Transverse colon (tissue), 4 donors: ENCODE measurements around the gene HIPK3. TPM values are rescaled to one million over a fixed set of nuclear protein-coding genes. Genes with fewer than 3 reads are reported as not detected.

ENCODE experiments used
- DNase-seq: peaks from one replicate; pipeline ENCODE4 v3.0.0-alpha.2; 2019
- H3K27ac ChIP-seq, 4 donors: fragments of 200-600 bp; sonication (generic); 2 replicates each; pipeline ENCODE4 v1.5.1; 2016 to 2018; ENCODE audit warnings: inconsistent platforms in 4 of 4
- H3K27me3 ChIP-seq: fragments of 200-600 bp; sonication (generic); 2 replicates; pipeline ENCODE4 v1.5.1; 2017; ENCODE audit warnings: inconsistent platforms
- H3K36me3 ChIP-seq, 4 donors: fragments of 200-600 bp; sonication (generic); 2 replicates each; pipeline ENCODE4 v1.5.1; 2017 to 2019; ENCODE audit warnings: inconsistent platforms in 4 of 4
- H3K4me1 ChIP-seq, 4 donors: fragments of 200-600 bp; sonication (generic); 2 replicates each; pipeline ENCODE4 v1.5.1; 2017 to 2020; ENCODE audit warnings: inconsistent platforms in 4 of 4
- H3K4me3 ChIP-seq, 4 donors: fragments of 200-600 bp; sonication (generic); 1 replicate in 1 of 4; 2 replicates in 3 of 4; pipeline versions ENCODE4 v1.5.1 to v1.6.1; 2017 to 2019; ENCODE audit warnings: inconsistent platforms in 4 of 4
- H3K9me3 ChIP-seq, 2 donors: fragments of 200-600 bp; sonication (generic); 2 replicates each; pipeline ENCODE4 v1.5.1; 2017 to 2019; ENCODE audit warnings: inconsistent platforms in 2 of 2
- EP300 ChIP-seq: sonication (generic); formaldehyde crosslinking; IDR thresholded peaks from one replicate; pipeline ENCODE4 v1.6.1; 2017; ENCODE audit warnings: antibody characterized with exemption, low read depth
- POLR2A ChIP-seq: fragments of 450-650 bp; IDR thresholded peaks from one replicate; pipeline ENCODE4 v1.6.1; 2016; ENCODE audit warnings: antibody characterized with exemption, mild to moderate bottlenecking, moderate library complexity
- POLR2AphosphoS5 ChIP-seq, 3 donors: sonication (generic); formaldehyde crosslinking; IDR thresholded peaks; one replicate each; pipeline ENCODE4 v1.6.1; 2016; ENCODE audit warnings: antibody characterized with exemption in 3 of 3
- WGBS, 2 donors: methylation state at CpG; one replicate each; pipeline ENCODE4 v1.1.5; 2018; ENCODE audit warnings: low coverage in 1 of 2; 5-methylcytosine and 5-hydroxymethylcytosine counted together
- in situ Hi-C, 4 donors: fragments of 200-750 bp; cut with MboI; loops; one replicate each; pipeline versions ENCODE4 v1.15.0 to v1.15.1; 2017; ENCODE audit warnings: low sequenced_read_pairs in 3 of 4, low pct_ligation_motif_present in 1 of 4, low pct_unique_long_range_greater_than_20kb in 1 of 4
- intact Hi-C: fragments of 100-400 bp; cut with DNase I; formaldehyde crosslinking; loops from one replicate; pipeline ENCODE4 v1.15.1; 2023; ENCODE audit warnings: low total_unique reads
- total RNA-seq, 4 donors: library from RNA; depleted of rRNA; stranded (reverse); fragments of >200 nt; gene quantifications; one replicate each; pipeline ENCODE4 v1.1.0, GENCODE V29; 2016
- TF ChIP-seq, protein P1 (sequence below), 5 experiments: fragments of 200-600 bp in 3 of 5; fragments of 450-650 bp in 2 of 5; sonication (generic) in 3 of 5; IDR thresholded peaks; 1 replicate in 2 of 5; 2 replicates in 3 of 5; pipeline ENCODE4 v1.5.1; 2016 to 2017; ENCODE audit warnings: antibody characterized with exemption in 5 of 5, inconsistent platforms in 3 of 5, mild to moderate bottlenecking in 2 of 5, moderate library complexity in 1 of 5

HIPK3 gene
- total RNA-seq, 4 donors from 2014 or later = 67.0 to 121 (median 86.8) TPM

DNA sequence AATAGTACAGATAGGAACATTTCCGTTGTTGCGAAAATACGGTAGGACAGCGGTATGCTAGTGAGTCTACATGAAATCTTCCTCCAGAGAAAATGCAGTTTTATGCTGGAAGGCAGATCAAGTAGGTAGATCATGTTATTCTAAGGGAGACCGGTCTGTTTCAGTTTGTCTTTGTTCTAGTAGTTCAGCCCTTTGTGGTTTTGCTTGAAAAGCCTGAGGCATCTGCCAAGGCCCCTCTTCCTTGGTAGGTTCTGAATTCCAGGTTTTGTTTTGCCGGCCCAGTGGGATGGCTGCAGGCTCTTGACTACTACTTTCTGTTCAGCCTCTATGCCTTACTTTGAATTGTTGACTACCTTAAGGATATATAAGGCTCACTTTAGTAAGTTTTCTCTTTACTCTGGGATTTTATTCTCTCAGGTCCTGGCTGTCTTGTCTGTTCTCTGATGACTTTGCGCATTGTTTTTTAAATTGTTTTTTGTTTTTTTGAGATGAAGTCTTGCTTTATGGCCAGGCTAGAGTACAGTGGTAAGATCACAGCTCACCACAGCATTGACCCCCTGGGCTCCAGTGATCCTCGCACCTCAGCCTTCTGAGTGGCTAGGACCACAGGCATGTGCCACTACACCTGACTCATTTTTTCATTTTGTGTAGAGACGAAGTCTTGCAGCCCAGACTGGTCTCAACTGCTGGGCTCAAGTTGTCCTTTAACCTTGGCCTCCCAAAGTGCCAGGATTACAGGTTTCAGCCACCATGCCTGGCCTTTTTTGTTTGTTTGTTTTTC lies 53.7 kb downstream of the HIPK3 start:
- intact Hi-C loops = no loop called here
- no peak overlapping the region for H3K4me3 ChIP-seq
- H3K36me3 ChIP-seq = no peaks in the 10 kb centered on the region
- in situ Hi-C loops = no loop called here
- H3K9me3 ChIP-seq = no peaks in the 10 kb centered on the region
- WGBS, 2 donors = 95 to 100% methylated on average over 8 to 9 of the region's 9 CpGs
- TF ChIP-seq POLR2A = no peak
- TF ChIP-seq, protein P1, sequence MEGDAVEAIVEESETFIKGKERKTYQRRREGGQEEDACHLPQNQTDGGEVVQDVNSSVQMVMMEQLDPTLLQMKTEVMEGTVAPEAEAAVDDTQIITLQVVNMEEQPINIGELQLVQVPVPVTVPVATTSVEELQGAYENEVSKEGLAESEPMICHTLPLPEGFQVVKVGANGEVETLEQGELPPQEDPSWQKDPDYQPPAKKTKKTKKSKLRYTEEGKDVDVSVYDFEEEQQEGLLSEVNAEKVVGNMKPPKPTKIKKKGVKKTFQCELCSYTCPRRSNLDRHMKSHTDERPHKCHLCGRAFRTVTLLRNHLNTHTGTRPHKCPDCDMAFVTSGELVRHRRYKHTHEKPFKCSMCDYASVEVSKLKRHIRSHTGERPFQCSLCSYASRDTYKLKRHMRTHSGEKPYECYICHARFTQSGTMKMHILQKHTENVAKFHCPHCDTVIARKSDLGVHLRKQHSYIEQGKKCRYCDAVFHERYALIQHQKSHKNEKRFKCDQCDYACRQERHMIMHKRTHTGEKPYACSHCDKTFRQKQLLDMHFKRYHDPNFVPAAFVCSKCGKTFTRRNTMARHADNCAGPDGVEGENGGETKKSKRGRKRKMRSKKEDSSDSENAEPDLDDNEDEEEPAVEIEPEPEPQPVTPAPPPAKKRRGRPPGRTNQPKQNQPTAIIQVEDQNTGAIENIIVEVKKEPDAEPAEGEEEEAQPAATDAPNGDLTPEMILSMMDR (IDR thresholded peaks at IDR 0.05) = no peak
- TF ChIP-seq POLR2AphosphoS5 (IDR thresholded peaks at IDR 0.05) = no peak
- no peak for TF ChIP-seq EP300
- peaks cover 0 to 36% (median 3%) of the 10 kb centered on the region in 4 donors for H3K4me1 ChIP-seq
- no peak overlapping the region for H3K27ac ChIP-seq
- DNase-seq = no peak
- no peaks in the 10 kb centered on the region for H3K27me3 ChIP-seq

DNA sequence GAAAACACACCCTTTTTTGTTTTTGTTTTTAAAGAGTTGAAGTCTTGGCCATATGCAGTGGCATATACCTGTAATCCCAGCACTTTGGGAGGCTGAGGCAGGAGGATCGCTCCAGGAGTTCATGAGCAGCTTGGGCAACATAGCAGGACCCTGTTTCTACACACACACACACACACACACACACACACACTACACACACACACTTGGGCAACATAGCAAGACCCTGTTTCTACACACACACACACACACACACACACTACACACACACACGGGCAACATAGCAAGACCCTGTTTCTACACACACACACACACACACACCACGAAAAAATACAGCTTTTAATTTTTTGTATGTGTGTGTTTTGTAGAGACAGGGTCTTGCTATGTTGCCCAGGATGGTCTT lies 54.5 kb downstream of the HIPK3 start:
- no peak for TF ChIP-seq POLR2A
- TF ChIP-seq POLR2AphosphoS5 (IDR thresholded peaks at IDR 0.05) = no peak
- TF ChIP-seq EP300 = no peak
- TF ChIP-seq, protein P1 (IDR thresholded peaks at IDR 0.05) = no peak
- H3K27me3 ChIP-seq = no peaks in the 10 kb centered on the region
- intact Hi-C loops (no loop called here), in situ Hi-C loops (no loop called here)
- no peaks in the 10 kb centered on the region for H3K9me3 ChIP-seq
- WGBS, 2 donors = 92% methylated on average over 3 of the region's 3 CpGs; no CpG with 5 or more reads in 1 of the 2 donors
- H3K4me1 ChIP-seq = peaks cover 0 to 32% (median 3%) of the 10 kb centered on the region in 4 donors
- H3K27ac ChIP-seq = no peak overlapping the region
- H3K36me3 ChIP-seq = no peaks in the 10 kb centered on the region
- no peak overlapping the region for H3K4me3 ChIP-seq
- DNase-seq = no peak

DNA sequence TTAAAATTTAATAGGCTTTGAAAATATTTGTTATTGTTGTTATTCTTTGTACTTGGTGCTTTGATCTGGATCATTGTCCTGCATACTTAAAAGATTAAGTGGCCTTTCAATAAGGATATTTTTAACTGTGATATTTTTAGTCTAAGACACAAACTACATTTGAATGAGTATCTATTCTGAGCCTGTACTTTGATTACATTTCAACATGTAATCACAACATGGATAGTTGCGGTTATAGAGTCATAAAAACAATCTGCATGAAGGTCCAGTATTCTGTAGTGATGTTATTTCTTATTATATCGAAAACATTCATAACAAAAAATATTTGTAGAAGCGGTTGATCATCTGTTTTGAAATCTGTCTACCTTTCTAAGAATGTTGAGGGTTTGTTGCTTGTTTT lies 58.6 kb downstream of the HIPK3 start:
- Histone ChIP-seq H3K36me3 (no peaks in the 10 kb centered on the region), H3K4me3 (no peak overlapping the region), H3K27me3 (no peaks in the 10 kb centered on the region), H3K9me3 (no peaks in the 10 kb centered on the region), H3K4me1 (peaks cover 5 to 49% (median 9%) of the 10 kb centered on the region in 4 donors), H3K27ac (no peak overlapping the region)
- DNase-seq = no peak
- in situ Hi-C loops (no loop called here), intact Hi-C loops (no loop called here)
- WGBS, 2 donors = 70 to 73% methylated on average over 3 of the region's 3 CpGs
- TF ChIP-seq EP300 = no peak
- no peak for TF ChIP-seq POLR2AphosphoS5 (IDR thresholded peaks at IDR 0.05)
- TF ChIP-seq, protein P1 (IDR thresholded peaks at IDR 0.05) = no peak
- TF ChIP-seq POLR2A = no peak

DNA sequence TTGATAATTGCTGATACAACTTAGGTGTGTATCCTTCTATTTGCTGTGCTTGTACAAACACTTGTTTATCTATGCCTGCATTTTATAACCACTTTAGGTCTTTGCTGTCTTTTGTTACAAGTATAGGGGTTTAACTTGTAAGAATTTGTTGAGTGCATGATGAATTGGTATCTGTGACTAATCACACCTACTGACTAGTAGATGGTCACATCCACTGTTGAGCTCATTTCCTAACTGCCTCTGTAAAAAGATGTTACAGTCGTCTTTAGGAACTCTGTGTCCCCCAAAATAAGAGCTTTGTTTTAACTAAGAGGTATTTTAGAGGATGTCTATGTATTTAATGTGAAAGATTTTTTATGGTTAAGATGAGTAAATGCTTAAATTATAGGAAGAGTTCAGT lies 60.5 kb downstream of the HIPK3 start:
- TF ChIP-seq EP300 = no peak
- TF ChIP-seq, protein P1 (IDR thresholded peaks at IDR 0.05) = no peak
- no peak for TF ChIP-seq POLR2A
- TF ChIP-seq POLR2AphosphoS5 (IDR thresholded peaks at IDR 0.05) = no peak
- H3K27ac ChIP-seq = no peak overlapping the region
- 55 to 73% methylated on average over 1 of the region's 1 CpG for WGBS, 2 donors

More for the DNA sequence above, 60.5 kb downstream of the HIPK3 start:
- no peaks in the 10 kb centered on the region for H3K9me3 ChIP-seq
- no peak overlapping the region for H3K4me3 ChIP-seq
- H3K36me3 ChIP-seq = no peaks in the 10 kb centered on the region
- no peak for DNase-seq
- peaks cover 5 to 56% (median 14%) of the 10 kb centered on the region in 4 donors for H3K4me1 ChIP-seq
- H3K27me3 ChIP-seq = no peaks in the 10 kb centered on the region
- intact Hi-C loops (no loop called here), in situ Hi-C loops (no loop called here)
